Neuronal stem cell (in vitro differentiated cells): ENCODE results near the gene CDC42EP1.
A peak's percentile ranks its signal among the peaks of the same experiment; 100 is the strongest.
"Not testable (repeated sequence)": the region's sequence is repeated elsewhere in the genome, so short reads cannot be mapped to it uniquely, and the experiment has no call there.

ENCODE experiments used
- DNase-seq: peaks from one replicate; pipeline ENCODE4 v3.0.0-alpha.2; 2013; ENCODE audit warnings: low spot score
- H2AFZ ChIP-seq: one replicate; pipeline ENCODE4 v1.6.1; 2013; ENCODE audit warnings: mild to moderate bottlenecking, low read length, inconsistent platforms
- H2AK5ac ChIP-seq: 2 replicates; pipeline ENCODE4 v1.6.1; 2013; ENCODE audit warnings: low read depth, mild to moderate bottlenecking, inconsistent platforms, low read length, moderate library complexity, mixed read lengths
- H2BK120ac ChIP-seq: 2 replicates; pipeline ENCODE4 v1.6.1; 2013; ENCODE audit warnings: low read depth, mild to moderate bottlenecking, inconsistent platforms, low read length, moderate library complexity, mixed read lengths
- H2BK12ac ChIP-seq: one replicate; pipeline ENCODE4 v1.6.1; 2013; ENCODE audit warnings: low read length, inconsistent platforms
- H2BK15ac ChIP-seq: 2 replicates; pipeline ENCODE4 v1.6.1; 2013; ENCODE audit warnings: mild to moderate bottlenecking, low read length, inconsistent platforms, mixed read lengths
- H2BK5ac ChIP-seq: one replicate; pipeline ENCODE4 v1.6.1; 2013; ENCODE audit warnings: inconsistent platforms, mild to moderate bottlenecking, low read length, moderate library complexity
- H3K14ac ChIP-seq: one replicate; pipeline ENCODE4 v1.6.1; 2013; ENCODE audit warnings: low read length, inconsistent platforms
- H3K18ac ChIP-seq: 2 replicates; pipeline ENCODE4 v1.6.1; 2013; ENCODE audit warnings: low read length, inconsistent platforms
- H3K23ac ChIP-seq: 2 replicates; pipeline ENCODE4 v1.6.1; 2013; ENCODE audit warnings: low read depth, mild to moderate bottlenecking, mixed read lengths, low read length, inconsistent platforms; ENCODE audit not compliant: poor library complexity
- H3K27ac ChIP-seq: replicated peaks from 3 replicates; pipeline ENCODE4 v1.5.1; 2013; ENCODE audit warnings: low read length, inconsistent platforms
- H3K27me3 ChIP-seq, 3 experiments: 2 replicates each; pipeline ENCODE4 v1.6.1; 2013; ENCODE audit warnings: low read length in 3 of 3, mild to moderate bottlenecking in 2 of 3, inconsistent platforms in 1 of 3, low read depth in 1 of 3, mixed read lengths in 1 of 3, moderate library complexity in 1 of 3; ENCODE audit not compliant: control insufficient read depth in 3 of 3, insufficient read depth in 3 of 3
- H3K36me3 ChIP-seq, 2 donors: replicated peaks in 1 of 2; 2 replicates each; pipeline ENCODE4 v1.6.1; 2013; ENCODE audit warnings: low read length in 2 of 2; ENCODE audit not compliant: control insufficient read depth in 2 of 2, insufficient read depth in 2 of 2
- H3K4ac ChIP-seq: 2 replicates; pipeline ENCODE4 v1.6.1; 2013; ENCODE audit warnings: inconsistent platforms, mild to moderate bottlenecking, low read length, moderate library complexity
- H3K4me1 ChIP-seq, 2 donors: 1 replicate in 1 of 2; 2 replicates in 1 of 2; pipeline ENCODE4 v1.6.1; 2013; ENCODE audit warnings: low read length in 2 of 2, low read depth in 1 of 2; ENCODE audit not compliant: control insufficient read depth in 2 of 2, insufficient read depth in 1 of 2
- H3K4me2 ChIP-seq: one replicate; pipeline ENCODE4 v1.6.1; 2013; ENCODE audit warnings: mild to moderate bottlenecking, low read length, inconsistent platforms; ENCODE audit not compliant: insufficient read depth, poor library complexity, severe bottlenecking
- H3K4me3 ChIP-seq, 2 donors: 2 replicates each; pipeline ENCODE4 v1.5.1; 2013; ENCODE audit warnings: low read length in 2 of 2, mild to moderate bottlenecking in 2 of 2, inconsistent platforms in 1 of 2, moderate library complexity in 1 of 2
- H3K79me1 ChIP-seq: one replicate; pipeline ENCODE4 v1.6.1; 2013; ENCODE audit warnings: low read depth, mild to moderate bottlenecking, inconsistent platforms, low read length, moderate library complexity
- H3K9ac ChIP-seq: one replicate; pipeline ENCODE4 v1.6.1; 2013; ENCODE audit warnings: mild to moderate bottlenecking, low read depth, low read length, inconsistent platforms; ENCODE audit not compliant: poor library complexity
- H3K9me3 ChIP-seq, 2 donors: replicated peaks in 1 of 2; 2 replicates each; pipeline versions ENCODE3 to v1.6.1; 2013; ENCODE audit warnings: low read length in 2 of 2, mild to moderate bottlenecking in 2 of 2, inconsistent platforms in 1 of 2, low read depth in 1 of 2, mixed read lengths in 1 of 2, moderate library complexity in 1 of 2; ENCODE audit not compliant: control insufficient read depth in 2 of 2, insufficient read depth in 1 of 2
- H4K8ac ChIP-seq: one replicate; pipeline ENCODE4 v1.6.1; 2013; ENCODE audit warnings: low read depth, mild to moderate bottlenecking, inconsistent platforms, low read length, moderate library complexity
- H4K91ac ChIP-seq: one replicate; pipeline ENCODE4 v1.6.1; 2013; ENCODE audit warnings: low read length, low read depth, mild to moderate bottlenecking, inconsistent platforms; ENCODE audit not compliant: poor library complexity
- WGBS, 2 donors: extraction: QIAGEN DNeasy Blood & Tissue Kit; methylation state at CpG; one replicate each; pipeline ENCODE4 v1.1.7; 2013; ENCODE audit warnings: missing lambda C conversion rate in 2 of 2, mixed read lengths in 1 of 2; ENCODE audit not compliant: insufficient read length in 2 of 2, insufficient replicate concordance in 1 of 2; ENCODE audit errors: extremely low coverage in 2 of 2; 5-methylcytosine and 5-hydroxymethylcytosine counted together

CDC42EP1 gene

GRCh38 chr22:37525073-37525745, 35.1 kb upstream of the CDC42EP1 start:
- H2BK120ac ChIP-seq, result no peak overlapping the region
- H3K4ac ChIP-seq, result no peak overlapping the region
- H3K4me2 ChIP-seq, result no peak overlapping the region
- no peak overlapping the region for H2BK12ac ChIP-seq
- no peak overlapping the region for H2AFZ ChIP-seq
- H4K8ac ChIP-seq, result no peak overlapping the region
- no CpG with 5 or more reads among the region's 10 CpGs for WGBS, 2 donors
- no peak overlapping the region for H4K91ac ChIP-seq
- H3K23ac ChIP-seq, result no peak overlapping the region
- H3K27me3 ChIP-seq, result peaks cover 0 to 11% (median under 1%) of the 10 kb centered on the region in 3 experiments
- no peak overlapping the region for H3K14ac ChIP-seq
- no peak overlapping the region for H2BK15ac ChIP-seq
- peak overlapping the region; percentile 76 for H2AK5ac ChIP-seq
- H3K18ac ChIP-seq, result peak overlapping the region; percentile 79
- H3K4me3 ChIP-seq, result no peak overlapping the region
- peak overlapping the region; percentile 26 for H3K9ac ChIP-seq
- H2BK5ac ChIP-seq, result peak overlapping the region; percentile 30
- H3K36me3 ChIP-seq, result no peaks in the 10 kb centered on the region
- no peaks in the 10 kb centered on the region for H3K9me3 ChIP-seq
- peaks cover 0 to 1% of the 10 kb centered on the region in 2 donors for H3K4me1 ChIP-seq
- H3K79me1 ChIP-seq, result no peaks in the 10 kb centered on the region
- DNase-seq, result no peak
- H3K27ac ChIP-seq, result no peak overlapping the region

- Histone ChIP-seq H3K18ac (no peak overlapping the region), H3K4ac (no peak overlapping the region), H3K4me2 (no peak overlapping the region), H3K27me3 (peaks cover 0 to 11% (median 0%) of the 10 kb centered on the region in 3 experiments), H2AK5ac (no peak overlapping the region), H3K4me3 (peak overlapping the region in 1 of 2 donors; percentile 38), H3K27ac (no peak overlapping the region), H2BK120ac (no peak overlapping the region), H3K36me3 (no peaks in the 10 kb centered on the region), H3K9ac (no peak overlapping the region), H2AFZ (no peak overlapping the region), H2BK12ac (no peak overlapping the region), H4K91ac (no peak overlapping the region), H3K4me1 (peaks cover 0 to 1% of the 10 kb centered on the region in 2 donors), H3K79me1 (no peaks in the 10 kb centered on the region), H3K9me3 (no peaks in the 10 kb centered on the region), H3K14ac (no peak overlapping the region), H2BK5ac (no peak overlapping the region), H3K23ac (no peak overlapping the region), H2BK15ac (no peak overlapping the region), H4K8ac (no peak overlapping the region)
- DNase-seq, result no peak
- no CpG with 5 or more reads among the region's 7 CpGs for WGBS, 2 donors
Measured at GRCh38 chr22:37525746-37526350, 34.4 kb upstream of the CDC42EP1 start.

GRCh38 chr22:37526376-37526775, 33.9 kb upstream of the CDC42EP1 start:
- Histone ChIP-seq H2AFZ (no peak overlapping the region), H3K4me1 (peaks cover 0 to 1% of the 10 kb centered on the region in 2 donors), H3K9ac (no peak overlapping the region), H3K9me3 (no peaks in the 10 kb centered on the region), H3K27ac (no peak overlapping the region), H2BK5ac (no peak overlapping the region), H3K27me3 (peaks cover 0 to 9% (median 0%) of the 10 kb centered on the region in 3 experiments), H3K36me3 (no peaks in the 10 kb centered on the region), H3K18ac (no peak overlapping the region), H4K91ac (no peak overlapping the region), H3K4me2 (no peak overlapping the region), H3K4me3 (peak overlapping the region in 1 of 2 donors; percentile 34), H3K79me1 (no peaks in the 10 kb centered on the region), H2BK15ac (no peak overlapping the region), H3K14ac (no peak overlapping the region), H2BK12ac (no peak overlapping the region), H2BK120ac (no peak overlapping the region), H4K8ac (no peak overlapping the region), H2AK5ac (peak overlapping the region; percentile 4), H3K23ac (no peak overlapping the region), H3K4ac (no peak overlapping the region)
- WGBS, 2 donors, result no CpG with 5 or more reads among the region's 12 CpGs
- no peak for DNase-seq

- H3K4ac ChIP-seq, H3K36me3 ChIP-seq, H3K4me2 ChIP-seq, H3K23ac ChIP-seq, H2AFZ ChIP-seq, H3K4me1 ChIP-seq, H3K18ac ChIP-seq, H3K27ac ChIP-seq, H3K9ac ChIP-seq, H4K91ac ChIP-seq, H2BK120ac ChIP-seq, H3K14ac ChIP-seq, H3K4me3 ChIP-seq, H3K9me3 ChIP-seq, H2BK5ac ChIP-seq, H2BK15ac ChIP-seq, H4K8ac ChIP-seq, H2BK12ac ChIP-seq, DNase-seq, H3K79me1 ChIP-seq, H2AK5ac ChIP-seq, H3K27me3 ChIP-seq: not testable (repeated sequence)
- no CpG with 5 or more reads among the region's 9 CpGs for WGBS, 2 donors
Measured at GRCh38 chr22:37527081-37527752, 33.1 kb upstream of the CDC42EP1 start.
